Heart right ventricle (tissue), 16 donors: Measurements from ENCODE around the gene GUCA2A. TPM values are rescaled to one million over a fixed set of nuclear protein-coding genes. Genes with fewer than 3 reads are reported as not detected.

ENCODE experiments used
- ATAC-seq, 8 donors: fragments of 200-7000 bp; cut with Tn5 transposase; one replicate each; pipeline ENCODE4 v1.9.1; 2020; ENCODE audit warnings: mild to moderate bottlenecking in 8 of 8, moderate library complexity in 8 of 8, moderate number of reproducible peaks in 1 of 8
- DNase-seq, 2 donors: peaks; one replicate each; pipeline ENCODE4 v3.0.0-alpha.2; 2020
- H3K27ac ChIP-seq, 10 donors: fragments of 200-600 bp; sonication (generic) in 2 of 10; one replicate each; pipeline versions ENCODE4 v1.5.0 to v1.8.0; 2020 to 2022; ENCODE audit warnings: mild to moderate bottlenecking in 3 of 10
- H3K27me3 ChIP-seq, 7 donors: fragments of 200-600 bp; one replicate each; pipeline ENCODE4 v1.8.0; 2021 to 2022; ENCODE audit warnings: mild to moderate bottlenecking in 2 of 7
- H3K36me3 ChIP-seq, 9 donors: fragments of 200-600 bp; sonication (generic) in 1 of 9; one replicate each; pipeline versions ENCODE4 v1.5.0 to v1.8.0; 2020 to 2022; ENCODE audit warnings: mild to moderate bottlenecking in 2 of 9
- H3K4me1 ChIP-seq, 9 donors: fragments of 200-600 bp; sonication (generic) in 1 of 9; one replicate each; pipeline versions ENCODE4 v1.5.0 to v1.8.0; 2020 to 2022; ENCODE audit warnings: mild to moderate bottlenecking in 4 of 9
- H3K4me3 ChIP-seq, 10 donors: fragments of 200-600 bp; sonication (generic) in 2 of 10; one replicate each; pipeline versions ENCODE4 v1.5.0 to v1.8.0; 2020 to 2022; ENCODE audit warnings: mild to moderate bottlenecking in 7 of 10, moderate library complexity in 2 of 10
- H3K9me3 ChIP-seq, 11 donors: fragments of 200-600 bp in 10 of 11; sonication (generic) in 2 of 11; one replicate each; pipeline versions ENCODE4 v1.5.0 to v1.8.0; 2013 to 2022; ENCODE audit warnings: mild to moderate bottlenecking in 2 of 11, control low read depth in 1 of 11, moderate library complexity in 1 of 11
- CTCF ChIP-seq, 9 donors: fragments of 200-600 bp; sonication (generic) in 2 of 9; IDR thresholded peaks; one replicate each; pipeline versions ENCODE4 v1.5.0 to v1.8.0; 2021 to 2022; ENCODE audit warnings: antibody characterized with exemption in 9 of 9, mild to moderate bottlenecking in 5 of 9, moderate library complexity in 1 of 9
- WGBS, 2 donors: extraction: QIAGEN DNeasy Blood & Tissue Kit; methylation state at CpG; one replicate each; pipeline ENCODE4 v1.1.7; 2013; ENCODE audit warnings: inconsistent platforms in 1 of 2; 5-methylcytosine and 5-hydroxymethylcytosine counted together
- intact Hi-C, 10 donors: fragments of 100-400 bp; cut with DNase I; formaldehyde crosslinking; loops; one replicate each; pipeline versions ENCODE4 v1.11.1 to v1.14.2; 2022
- polyA plus RNA-seq, 2 donors: library from polyadenylated mRNA; stranded (reverse); fragments of 200-250 nt; gene quantifications; one replicate each; pipeline ENCODE4 v1.2.3, GENCODE V29; 2013
- total RNA-seq, 10 donors: library from RNA; stranded (reverse); fragmentation: NEBNext Ultra II Directional in 3 of 10; extraction: Animal tissue kit (Norgen Biotek cat#: 25700) in 3 of 10; gene quantifications; one replicate each; pipeline versions ENCODE4 v1.2.1 to v1.2.4, GENCODE V29; 2021 to 2023
- donor health status: Arrhythmogenic right ventricular cardiomyopathy.
- donor health status: ischemic (EF 13 %, LVEDD 7.1; RV severe dilation, severe dysfunction).
- donor health status: healthy with polysubstance abuse.
- donor health status: DM: no; HTN: yes; CAD: no.
- donor health status: DM: no; HTN: no; CAD: no.
- donor health status: ischemic (EF 25% LVEDD 6.9; RV normal size, moderate dysfunction).
- donor health status: ischemic (EF 25% LVEDD 5.7; RV mildly dilated, moderate dysfunction).
- donor health status: healthy.
- donor health status: DM: yes; HTN: yes; CAD: no.
- donor health status: Ischemic cardiomyopathy.
- donor health status: ischemic (EF 35%, LVEDD 5.7; RV mildly dilated, moderate dysfunction).
- donor health status: nonischemic (EF 11% LVEDD 7.7; RV severe dilation, severe dysfunction).
- donor health status: DM: yes; HTN: yes; CAD: no.
- donor health status: PGD.
- donor health status: ischemic (EF 29% LVEDD 5.4; RV normal size, mild dysfunction).
- donor health status: nonischemic (EF 23%, LVEDD 6.1; RV moderate dilation, normal function).

The GUCA2A gene
- total and polyA plus RNA-seq, 12 donors = not detected

- Histone ChIP-seq H3K27ac (no peak overlapping the region), H3K27me3 (peaks cover 0 to 38% (median 18%) of the 10 kb centered on the region in 7 donors), H3K4me1 (peaks cover 0 to 8% (median 0%) of the 10 kb centered on the region in 9 donors), H3K36me3 (no peaks in the 10 kb centered on the region), H3K9me3 (no peaks in the 10 kb centered on the region), H3K4me3 (no peak overlapping the region)
- intact Hi-C loops = loop anchor here in 1 of 10 donors (10.0 kb wide), 1 partner anchor 603 kb away; the partner anchor contains the start of gene CLDN19
- 72 to 73% methylated on average over 5 of the region's 5 CpGs for WGBS, 2 donors
- no peak for TF ChIP-seq CTCF (IDR thresholded peaks at IDR 0.05)
- DNase-seq (no peak), ATAC-seq (no peak)
These were observed 22.6 kb downstream of the GUCA2A start for GRCh38 chr1:42141978-42142377.

- WGBS, 2 donors = 90 to 91% methylated on average over 2 of the region's 2 CpGs
- peaks cover 0 to 4% (median 0%) of the 10 kb centered on the region in 9 donors for H3K4me1 ChIP-seq
- no peak overlapping the region for H3K4me3 ChIP-seq
- no peaks in the 10 kb centered on the region for H3K9me3 ChIP-seq
- H3K27ac ChIP-seq = no peak overlapping the region
- H3K27me3 ChIP-seq = peaks cover 0 to 23% (median 7%) of the 10 kb centered on the region in 7 donors
- intact Hi-C loops = loop anchor here in 1 of 10 donors (10.0 kb wide), 1 partner anchor 605 kb away; the partner anchor contains the start of gene CLDN19
- no peak for TF ChIP-seq CTCF (IDR thresholded peaks at IDR 0.05)
- DNase-seq = no peak
- no peaks in the 10 kb centered on the region for H3K36me3 ChIP-seq
- ATAC-seq = no peak
These were observed 24.4 kb downstream of the GUCA2A start for GRCh38 chr1:42140191-42140590.

- WGBS, 2 donors = 82 to 88% methylated on average over 3 of the region's 3 CpGs
- H3K4me1 ChIP-seq = peaks cover 0 to 4% (median 0%) of the 10 kb centered on the region in 9 donors
- H3K4me3 ChIP-seq = no peak overlapping the region
- no peak overlapping the region for H3K27ac ChIP-seq
- H3K36me3 ChIP-seq = no peaks in the 10 kb centered on the region
- ATAC-seq (no peak), DNase-seq (no peak)
- TF ChIP-seq CTCF (IDR thresholded peaks at IDR 0.05) = no peak
- intact Hi-C loops = no loop called here
- H3K9me3 ChIP-seq = no peaks in the 10 kb centered on the region
- peaks cover 0 to 19% (median 7%) of the 10 kb centered on the region in 7 donors for H3K27me3 ChIP-seq
These were observed 25.1 kb downstream of the GUCA2A start for GRCh38 chr1:42139444-42139843.

- no peak for DNase-seq
- 88 to 92% methylated on average over 4 of the region's 4 CpGs for WGBS, 2 donors
- Histone ChIP-seq H3K27me3 (peaks cover 0 to 15% (median 6%) of the 10 kb centered on the region in 7 donors), H3K4me1 (peaks cover 0 to 4% (median 0%) of the 10 kb centered on the region in 9 donors), H3K36me3 (no peaks in the 10 kb centered on the region), H3K9me3 (no peaks in the 10 kb centered on the region), H3K27ac (no peak overlapping the region), H3K4me3 (no peak overlapping the region)
- no peak for ATAC-seq
- intact Hi-C loops = no loop called here
- TF ChIP-seq CTCF (IDR thresholded peaks at IDR 0.05) = no peak
These were observed 26.0 kb downstream of the GUCA2A start for GRCh38 chr1:42138586-42138985.
